SK-N-SH treated with all-trans-retinoic acid at 6 μM for 48 hours (cell line): Measurements from ENCODE around the gene CEP68.

Experiments used
- ATAC-seq: fragments of 200-7000 bp; cut with Tn5 transposase; 3 replicates; pipeline ENCODE4 v1.9.1; 2020; ENCODE audit warnings: mild to moderate bottlenecking, moderate library complexity
- ARNTL ChIP-seq: fragments of 450-650 bp; formaldehyde crosslinking; IDR thresholded peaks from 2 replicates; pipeline ENCODE4 v1.5.0; 2020; ENCODE audit warnings: low read depth, mild to moderate bottlenecking, moderate library complexity, borderline replicate concordance
- BACH2 ChIP-seq: fragments of 250-450 bp; sonication (Bioruptor Pico); IDR thresholded peaks from 2 replicates; pipeline ENCODE4 v1.9.0; 2021; ENCODE audit warnings: mild to moderate bottlenecking, borderline replicate concordance
- CREB5 ChIP-seq: fragments of 250-450 bp; sonication (Bioruptor Pico); IDR thresholded peaks from 2 replicates; pipeline ENCODE4 v1.5.1; 2020; ENCODE audit warnings: low read depth, mild to moderate bottlenecking, moderate library complexity
- CSDC2 ChIP-seq: fragments of 250-450 bp; sonication (Bioruptor Pico); IDR thresholded peaks from 2 replicates; pipeline ENCODE4 v1.5.0; 2020; ENCODE audit warnings: mild to moderate bottlenecking, moderate library complexity
- ESRRG ChIP-seq: fragments of 250-450 bp; sonication (Bioruptor Pico); IDR thresholded peaks from 2 replicates; pipeline ENCODE4 v1.6.1; 2021; ENCODE audit warnings: mild to moderate bottlenecking
- GLIS3 ChIP-seq: fragments of 250-450 bp; sonication (Bioruptor Pico); IDR thresholded peaks from 2 replicates; pipeline ENCODE4 v1.5.0; 2020; ENCODE audit warnings: mild to moderate bottlenecking, moderate library complexity
- ISL1 ChIP-seq: fragments of 250-450 bp; sonication (Bioruptor Pico); IDR thresholded peaks from 2 replicates; pipeline ENCODE4 v2.1.2; 2022; ENCODE audit warnings: mild to moderate bottlenecking, moderate library complexity
- OSR1 ChIP-seq: fragments of 250-450 bp; sonication (Bioruptor Pico); IDR thresholded peaks from 2 replicates; pipeline ENCODE4 v1.8.0; 2022; ENCODE audit warnings: moderate library complexity, mild to moderate bottlenecking, inconsistent platforms
- PATZ1 ChIP-seq: fragments of 250-450 bp; sonication (Bioruptor Pico); IDR thresholded peaks from 2 replicates; pipeline ENCODE4 v1.8.0; 2020; ENCODE audit warnings: mild to moderate bottlenecking, moderate library complexity, borderline replicate concordance
- POU6F1 ChIP-seq: fragments of 250-450 bp; sonication (Bioruptor Pico); IDR thresholded peaks from 2 replicates; pipeline ENCODE4 v1.8.0; 2021; ENCODE audit warnings: low read depth, mild to moderate bottlenecking, moderate library complexity, borderline replicate concordance
- PPARA ChIP-seq: fragments of 250-450 bp; sonication (Bioruptor Pico); IDR thresholded peaks from 2 replicates; pipeline ENCODE4 v1.5.0; 2020; ENCODE audit warnings: mild to moderate bottlenecking, borderline replicate concordance
- RARB ChIP-seq: fragments of 250-450 bp; sonication (Bioruptor Pico); IDR thresholded peaks from 2 replicates; pipeline ENCODE4 v1.8.0; 2021; ENCODE audit warnings: mild to moderate bottlenecking, moderate library complexity
- SNAI2 ChIP-seq: fragments of 250-450 bp; sonication (Bioruptor Pico); IDR thresholded peaks from 2 replicates; pipeline ENCODE4 v1.5.0; 2020; ENCODE audit warnings: mild to moderate bottlenecking, moderate library complexity
- TCF4 ChIP-seq: fragments of 250-450 bp; sonication (Bioruptor Pico); IDR thresholded peaks from 2 replicates; pipeline ENCODE4 v1.8.0; 2021; ENCODE audit warnings: mild to moderate bottlenecking, moderate library complexity, borderline replicate concordance
- TOX ChIP-seq: fragments of 250-450 bp; sonication (Bioruptor Pico); IDR thresholded peaks from 2 replicates; pipeline ENCODE4 v1.8.0; 2021; ENCODE audit warnings: mild to moderate bottlenecking, moderate library complexity, borderline replicate concordance
- TSHZ2 ChIP-seq: fragments of 250-450 bp; sonication (Bioruptor Pico); IDR thresholded peaks from 2 replicates; pipeline ENCODE4 v1.5.0; 2020; ENCODE audit warnings: mild to moderate bottlenecking, moderate library complexity
- ZC3H10 ChIP-seq: fragments of 250-450 bp; sonication (Bioruptor Pico); IDR thresholded peaks from 2 replicates; pipeline ENCODE4 v1.5.1; 2021; ENCODE audit warnings: mild to moderate bottlenecking, moderate library complexity
- ZFP3 ChIP-seq: fragments of 250-450 bp; sonication (Bioruptor Pico); IDR thresholded peaks from 2 replicates; pipeline ENCODE4 v1.5.0; 2020; ENCODE audit warnings: mild to moderate bottlenecking, moderate library complexity
- ZFP30 ChIP-seq: fragments of 450-650 bp; formaldehyde crosslinking; IDR thresholded peaks from 2 replicates; pipeline ENCODE4 v1.5.0; 2022; ENCODE audit warnings: mild to moderate bottlenecking, moderate library complexity
- ZNF565 ChIP-seq: fragments of 450-650 bp; formaldehyde crosslinking; conservative IDR thresholded peaks from 2 replicates; pipeline ENCODE4 v1.5.0; 2020; ENCODE audit warnings: low read depth, mild to moderate bottlenecking, moderate library complexity
- ZNF70 ChIP-seq: fragments of 450-650 bp; formaldehyde crosslinking; IDR thresholded peaks from 2 replicates; pipeline ENCODE4 v1.5.0; 2020; ENCODE audit warnings: mild to moderate bottlenecking, moderate library complexity
- ZNF8 ChIP-seq: fragments of 450-650 bp; formaldehyde crosslinking; IDR thresholded peaks from 2 replicates; pipeline ENCODE4 v1.5.0; 2020; ENCODE audit warnings: mild to moderate bottlenecking, moderate library complexity

The CEP68 gene

GRCh38 chr2:65072181-65072970 is 16.2 kb downstream of the CEP68 start:
- no peak for ATAC-seq
- no peak for TF ChIP-seq ZFP3 (CRISPR knock-in tag)
- no peak for TF ChIP-seq SNAI2 (CRISPR knock-in tag)
- TF ChIP-seq ZC3H10 (CRISPR knock-in tag) = no peak
- TF ChIP-seq ESRRG (CRISPR knock-in tag) = no peak
- TF ChIP-seq POU6F1 = no peak
- no peak for TF ChIP-seq ZNF565 (CRISPR knock-in tag)
- no peak for TF ChIP-seq CSDC2 (CRISPR knock-in tag)
- no peak for TF ChIP-seq ISL1 (CRISPR knock-in tag)
- no peak for TF ChIP-seq TSHZ2
- no peak for TF ChIP-seq TOX
- no peak for TF ChIP-seq PPARA (CRISPR knock-in tag)
- TF ChIP-seq TCF4 (CRISPR knock-in tag) = no peak

GRCh38 chr2:65073879-65074565 is 17.8 kb downstream of the CEP68 start:
- ATAC-seq = no peak
- TF ChIP-seq ZC3H10 (CRISPR knock-in tag) (no peak), RARB (CRISPR knock-in tag) (no peak), ARNTL (no peak), ZFP3 (CRISPR knock-in tag) (no peak), ESRRG (CRISPR knock-in tag) (no peak), ZNF8 (CRISPR knock-in tag) (no peak), PATZ1 (CRISPR knock-in tag) (no peak)

- TF ChIP-seq CSDC2 (CRISPR knock-in tag) (no peak), TOX (no peak), ARNTL (no peak), CREB5 (no peak), ZFP3 (CRISPR knock-in tag) (no peak), BACH2 (CRISPR knock-in tag) (no peak), SNAI2 (CRISPR knock-in tag) (no peak), ZFP30 (CRISPR knock-in tag) (no peak), TSHZ2 (no peak), ZC3H10 (CRISPR knock-in tag) (no peak), ZNF70 (no peak), GLIS3 (CRISPR knock-in tag) (no peak), ESRRG (CRISPR knock-in tag) (no peak), OSR1 (CRISPR knock-in tag) (no peak), TCF4 (CRISPR knock-in tag) (no peak), ISL1 (CRISPR knock-in tag) (no peak), ZNF8 (CRISPR knock-in tag) (no peak)
- ATAC-seq = no peak
Measured at GRCh38 chr2:65075176-65075575, 19.0 kb downstream of the CEP68 start.
